KOPT-K1 (cell line): ENCODE measurements around the gene FNIP1.
"Not testable (repeated sequence)": the region's sequence is repeated elsewhere in the genome, so short reads cannot be mapped to it uniquely, and the experiment has no call there.

Experiments used
- H3K27ac ChIP-seq: fragments of 200-600 bp; sonication (generic); 2 replicates; pipeline ENCODE4 v1.5.1; 2016; ENCODE audit warnings: antibody characterized with exemption, mild to moderate bottlenecking, low read depth, low read length; ENCODE audit not compliant: poor library complexity, severe bottlenecking
- H3K36me3 ChIP-seq: fragments of 200-600 bp; sonication (generic); 2 replicates; pipeline ENCODE4 v1.5.1; 2017; ENCODE audit warnings: antibody characterized with exemption, mild to moderate bottlenecking, low read length, moderate library complexity; ENCODE audit not compliant: insufficient read depth
- H3K9me3 ChIP-seq: fragments of 200-600 bp; sonication (generic); 2 replicates; pipeline ENCODE4 v1.5.1; 2017; ENCODE audit warnings: antibody characterized with exemption, low read length, mild to moderate bottlenecking; ENCODE audit not compliant: insufficient read depth, poor library complexity, severe bottlenecking

Gene FNIP1

DNA sequence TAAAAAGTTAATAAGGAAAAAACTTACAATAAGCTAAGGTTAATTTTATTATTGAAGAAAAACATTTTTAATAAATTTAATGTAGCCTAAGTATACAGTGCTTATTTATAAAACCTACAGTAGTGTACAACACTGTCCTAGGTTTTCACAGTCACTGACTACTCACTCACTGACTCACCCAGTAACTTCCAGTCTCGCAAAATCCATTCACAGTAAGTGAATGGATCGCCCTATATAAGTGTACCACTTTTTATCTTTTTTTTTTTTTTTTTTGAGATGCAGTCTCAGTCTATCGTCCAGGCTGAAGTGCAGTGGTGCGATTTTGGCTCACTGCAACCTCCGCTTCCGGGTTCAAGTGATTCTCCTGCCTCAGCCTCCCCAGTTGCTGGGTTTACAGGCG lies 47.7 kb downstream of the FNIP1 start:
- Histone ChIP-seq H3K27ac (no peak overlapping the region), H3K36me3 (no peaks in the 10 kb centered on the region), H3K9me3 (no peaks in the 10 kb centered on the region)

DNA sequence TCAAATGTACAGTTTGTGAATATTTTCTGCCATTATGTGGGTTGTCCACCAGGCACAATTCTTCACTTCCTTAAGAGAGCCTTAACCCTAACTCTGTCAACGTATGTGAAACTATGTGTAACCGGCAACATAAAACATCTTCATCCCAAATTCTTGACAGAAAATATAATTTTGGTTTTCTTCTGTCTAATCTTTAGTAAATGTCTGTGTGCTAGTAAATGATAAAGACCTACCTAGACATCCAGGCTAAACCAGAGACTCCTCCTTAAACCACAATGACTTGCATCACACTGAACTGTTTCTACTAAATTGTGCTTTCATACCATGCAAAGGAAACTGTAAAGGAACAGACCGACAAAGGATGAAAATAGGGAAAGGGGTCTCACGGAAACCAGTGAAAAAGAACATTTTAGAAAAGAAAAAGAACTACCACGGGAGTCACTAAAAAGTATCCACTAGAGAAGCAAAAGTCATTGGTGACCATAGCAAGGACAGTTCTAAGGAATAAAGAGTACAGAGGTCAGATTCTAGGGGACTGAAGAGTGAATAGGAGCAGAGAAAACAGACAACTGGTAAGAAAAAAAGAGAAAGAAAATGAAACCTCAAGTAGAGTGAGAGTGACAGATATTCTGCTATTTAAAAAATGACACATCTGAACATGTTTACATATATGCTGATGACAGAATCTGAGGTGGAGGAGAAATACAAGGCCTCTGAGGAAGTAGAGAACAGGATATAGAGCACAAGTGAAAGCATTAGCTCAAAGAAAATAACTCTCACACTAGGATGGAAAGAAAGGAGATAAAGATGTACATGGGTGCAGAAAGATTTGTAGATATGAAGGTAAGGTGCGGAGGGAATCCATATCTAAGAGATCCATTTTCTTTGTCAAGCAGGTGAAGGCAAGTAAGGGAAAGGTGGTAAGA lies 49.4 kb downstream of the FNIP1 start:
- Histone ChIP-seq H3K36me3 (peaks cover 11% of the 10 kb centered on the region), H3K27ac (peak overlapping the region; percentile 59), H3K9me3 (no peaks in the 10 kb centered on the region)

DNA sequence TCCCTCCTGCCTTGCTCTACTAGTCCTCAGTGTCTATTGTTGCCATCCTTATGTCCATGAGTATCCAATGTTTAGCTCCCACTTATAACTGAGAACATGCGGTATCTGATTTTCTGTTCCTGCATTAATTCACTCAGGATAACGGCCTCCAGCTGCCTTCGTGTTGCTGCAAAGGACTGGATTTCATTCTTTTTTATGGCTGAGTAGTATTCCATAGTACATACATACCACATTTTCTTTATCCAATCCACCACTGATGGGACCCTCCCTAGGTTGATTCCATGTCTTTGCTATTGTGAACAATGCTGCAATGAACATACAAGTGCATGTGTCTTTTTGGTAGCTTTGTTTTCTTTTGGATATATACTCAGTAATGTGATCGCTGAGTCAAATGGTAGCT lies 50.4 kb downstream of the FNIP1 start:
- Histone ChIP-seq H3K27ac (peak overlapping the region; percentile 59), H3K36me3 (peaks cover 20% of the 10 kb centered on the region)

DNA sequence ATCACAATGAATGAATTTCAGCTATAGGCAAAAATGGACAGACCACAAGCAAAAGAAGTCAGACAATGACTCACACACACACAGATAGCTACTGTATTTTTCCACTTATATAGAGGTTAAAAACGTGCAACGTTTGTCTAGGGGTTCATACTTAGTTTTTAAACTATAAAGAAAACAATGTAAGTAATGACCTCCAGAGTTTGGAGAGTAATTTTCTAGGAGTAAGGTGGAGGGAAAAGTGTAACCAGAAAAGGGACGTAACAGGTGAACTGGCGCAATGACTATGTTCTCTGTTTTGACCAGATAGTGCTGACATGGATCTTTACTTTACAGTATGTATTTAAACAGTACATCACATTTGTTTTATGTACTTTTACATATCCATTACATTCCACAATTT lies 51.1 kb downstream of the FNIP1 start:
- Histone ChIP-seq H3K27ac (no peak overlapping the region), H3K9me3 (no peaks in the 10 kb centered on the region), H3K36me3 (peaks cover 27% of the 10 kb centered on the region)

More for the DNA sequence above, 50.4 kb downstream of the FNIP1 start:
- H3K9me3 ChIP-seq, result no peaks in the 10 kb centered on the region

DNA sequence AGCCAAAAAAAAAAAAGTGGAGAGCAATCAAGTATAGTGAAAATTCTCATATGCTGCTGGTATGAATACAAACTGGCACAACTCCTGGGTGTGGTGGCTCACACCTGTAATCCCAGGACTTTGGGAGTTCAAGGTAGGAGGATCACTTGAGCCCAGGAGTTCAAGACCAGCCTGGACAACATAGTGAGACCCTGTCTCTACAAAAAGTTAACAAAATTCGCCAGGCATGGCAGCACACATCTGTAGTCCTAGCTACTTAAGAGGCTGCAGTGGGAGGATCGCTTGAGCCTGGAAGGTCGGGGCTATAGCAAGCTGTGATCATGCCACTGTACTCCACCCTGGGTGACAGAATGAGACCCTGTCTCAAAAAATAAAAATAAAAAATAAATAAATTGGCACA lies 51.7 kb downstream of the FNIP1 start:
- H3K27ac ChIP-seq, result no peak overlapping the region
- H3K36me3 ChIP-seq, result peaks cover 32% of the 10 kb centered on the region
- H3K9me3 ChIP-seq, result no peaks in the 10 kb centered on the region

DNA sequence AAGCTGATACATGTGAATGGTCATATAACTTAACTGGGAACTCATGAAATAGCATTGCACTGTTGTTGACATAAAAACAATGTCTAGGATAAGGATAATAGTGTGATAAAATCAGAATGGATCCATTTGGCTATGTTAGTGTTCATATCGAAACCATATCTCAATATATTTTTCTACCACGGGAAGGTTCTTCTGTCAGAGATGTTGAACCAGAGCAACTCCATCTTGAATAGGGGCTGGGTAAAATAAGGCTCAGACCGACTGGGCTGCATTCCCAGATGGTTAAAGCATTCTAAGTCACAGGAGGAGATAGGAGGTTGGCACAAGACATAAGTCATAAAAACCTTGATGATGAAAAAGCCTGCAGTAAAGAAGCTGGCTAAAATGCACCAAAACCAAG lies 56.3 kb downstream of the FNIP1 start:
- peaks cover 62% of the 10 kb centered on the region for H3K36me3 ChIP-seq
- H3K9me3 ChIP-seq, result no peaks in the 10 kb centered on the region
- H3K27ac ChIP-seq, result no peak overlapping the region

DNA sequence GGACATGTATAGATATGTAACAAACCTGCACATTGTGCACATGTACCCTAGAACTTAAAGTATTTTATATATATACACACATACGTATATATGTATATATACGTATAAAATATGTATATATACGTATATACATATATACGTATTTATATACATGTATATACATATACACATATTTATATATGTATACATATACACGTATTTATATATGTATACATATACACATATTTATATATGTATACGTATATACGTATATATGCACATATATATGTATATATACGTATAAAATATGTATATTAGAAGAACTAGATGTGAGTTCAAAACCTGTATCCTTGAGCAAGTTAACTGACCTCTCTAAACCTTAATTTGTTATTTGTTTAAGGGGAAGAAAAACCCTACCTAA lies 61.4 kb downstream of the FNIP1 start:
- H3K36me3 ChIP-seq, result peaks cover 41% of the 10 kb centered on the region
- no peaks in the 10 kb centered on the region for H3K9me3 ChIP-seq
- no peak overlapping the region for H3K27ac ChIP-seq

DNA sequence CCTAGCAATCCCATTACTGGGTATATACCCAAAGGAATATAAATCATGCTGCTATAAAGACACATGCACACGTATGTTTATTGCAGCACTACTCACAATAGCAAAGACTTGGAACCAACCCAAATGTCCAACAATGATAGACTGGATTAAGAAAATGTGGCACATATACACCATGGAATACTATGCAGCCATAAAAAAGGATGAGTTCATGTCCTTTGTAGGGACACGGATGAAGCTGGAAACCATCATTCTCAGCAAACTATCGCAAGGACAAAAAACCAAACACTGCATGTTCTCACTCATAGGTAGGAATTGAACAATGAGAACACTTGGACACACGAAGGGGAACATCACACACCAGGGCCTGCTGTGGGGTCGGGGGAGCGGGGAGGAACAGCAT lies 61.9 kb downstream of the FNIP1 start:
- peaks cover 40% of the 10 kb centered on the region for H3K36me3 ChIP-seq

DNA sequence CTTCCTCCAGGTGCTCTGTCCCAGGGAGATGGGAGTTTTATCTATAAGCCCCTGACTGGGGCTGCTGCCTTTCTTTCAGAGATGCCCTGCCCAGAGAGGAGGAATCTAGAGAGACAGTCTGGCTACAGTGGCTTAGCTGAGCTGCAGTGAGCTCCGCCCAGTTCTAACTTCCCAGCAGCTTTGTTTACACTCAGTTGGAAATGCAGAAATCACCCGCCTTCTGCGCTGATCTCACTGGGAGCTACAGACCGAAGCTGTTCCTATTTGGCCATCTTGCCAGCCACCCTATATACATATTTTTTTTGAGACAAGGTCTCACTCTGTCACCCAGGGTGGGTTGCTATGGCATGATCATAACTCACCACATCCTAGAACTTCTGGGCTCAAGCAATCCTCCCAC lies 67.5 kb downstream of the FNIP1 start:
- H3K9me3 ChIP-seq, result peaks cover 35% of the 10 kb centered on the region
- H3K36me3 ChIP-seq, result peaks cover 41% of the 10 kb centered on the region; the same call in 1 of the 2 replicates
- H3K27ac ChIP-seq, result not testable (repeated sequence)

More for the DNA sequence above, 61.9 kb downstream of the FNIP1 start:
- H3K27ac ChIP-seq, H3K9me3 ChIP-seq: not testable (repeated sequence)

DNA sequence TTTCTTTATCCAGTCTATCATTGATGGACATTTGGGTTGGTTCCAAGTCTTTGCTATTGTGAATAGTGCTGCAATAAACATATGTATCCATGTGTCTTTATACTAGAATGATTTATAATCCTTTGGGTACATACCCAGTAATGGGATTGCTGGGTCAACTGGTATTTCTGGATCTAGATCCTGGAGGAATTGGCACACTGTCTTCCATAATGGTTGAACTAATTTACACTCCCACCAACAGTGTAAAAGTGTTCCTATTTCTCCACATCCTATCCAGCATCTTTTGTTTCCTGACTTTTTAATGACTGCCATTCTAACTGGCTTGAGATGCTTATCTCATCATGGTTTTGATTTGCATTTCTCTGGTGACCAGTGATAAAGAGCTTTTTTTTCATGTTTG lies 72.7 kb downstream of the FNIP1 start:
- H3K27ac ChIP-seq, result not testable (repeated sequence)
- H3K36me3 ChIP-seq, result peaks cover 35% of the 10 kb centered on the region
- peaks cover 40% of the 10 kb centered on the region for H3K9me3 ChIP-seq

DNA sequence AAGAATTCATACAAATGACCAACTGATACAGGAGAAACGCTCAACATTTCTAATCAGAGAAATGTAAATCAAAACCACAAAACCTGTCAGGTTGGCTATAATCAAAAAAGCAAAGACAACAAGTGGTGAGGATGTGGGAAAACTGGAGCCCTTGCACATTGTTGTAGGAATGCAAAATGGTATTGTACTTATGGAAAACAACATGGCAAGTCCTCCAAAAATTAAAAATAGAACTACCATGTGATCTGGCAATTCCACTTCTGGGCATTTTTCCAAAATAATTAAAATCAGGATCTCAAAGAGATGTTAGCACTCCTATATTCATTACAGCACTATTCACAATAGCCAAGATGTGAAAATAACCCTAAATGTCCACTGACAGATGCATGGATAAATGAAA lies 76.1 kb downstream of the FNIP1 start:
- Histone ChIP-seq H3K36me3 (peaks cover 30% of the 10 kb centered on the region), H3K9me3 (peaks cover 14% of the 10 kb centered on the region)

DNA sequence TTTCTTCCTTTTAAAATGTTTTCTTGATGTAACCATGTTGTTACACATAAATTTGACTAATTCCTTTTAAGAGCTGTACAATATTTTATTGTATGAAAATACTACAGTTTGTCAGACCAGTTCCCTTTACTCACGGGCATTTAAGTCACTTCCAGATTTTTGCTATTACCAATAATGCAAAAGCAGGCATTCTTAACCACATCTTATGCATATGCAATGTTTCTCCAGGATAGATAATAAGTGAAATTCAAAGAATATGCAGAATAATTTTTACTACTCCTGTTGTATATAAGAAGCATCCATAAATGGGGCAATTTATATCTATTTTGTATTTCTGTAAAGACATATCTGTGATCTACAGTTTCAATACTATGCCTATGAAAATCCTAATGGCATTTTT lies 77.3 kb downstream of the FNIP1 start:
- H3K27ac ChIP-seq, result no peak overlapping the region
- H3K36me3 ChIP-seq, result peaks cover 37% of the 10 kb centered on the region
- peaks cover 14% of the 10 kb centered on the region for H3K9me3 ChIP-seq

More for the DNA sequence above, 76.1 kb downstream of the FNIP1 start:
- no peak overlapping the region for H3K27ac ChIP-seq

DNA sequence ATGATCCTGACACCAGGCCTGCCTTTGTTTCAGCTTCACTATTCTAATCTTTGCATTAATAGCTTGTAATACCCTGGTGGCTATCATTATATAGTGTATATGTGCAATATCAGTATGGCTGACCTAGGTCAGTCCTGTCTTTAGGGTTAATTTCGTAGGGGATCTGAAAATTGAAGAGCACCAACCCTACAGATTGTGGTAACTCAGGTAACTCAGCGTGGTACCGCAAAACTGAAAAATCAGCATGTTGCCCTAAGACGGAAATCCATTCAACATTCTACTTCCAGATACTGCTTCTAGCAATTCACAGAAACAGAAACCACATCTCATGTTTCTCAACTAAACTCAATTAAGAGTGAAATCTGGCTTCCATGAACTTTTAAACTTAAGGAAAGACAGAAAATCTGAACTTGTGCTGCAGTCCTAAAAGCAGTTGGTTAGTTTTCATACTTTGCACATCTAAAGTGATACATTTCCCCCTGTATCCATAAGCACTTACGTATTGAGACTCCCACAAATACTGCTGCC lies 78.3 kb downstream of the FNIP1 start:
- peaks cover 48% of the 10 kb centered on the region for H3K36me3 ChIP-seq
- H3K9me3 ChIP-seq, result peaks cover 14% of the 10 kb centered on the region

DNA sequence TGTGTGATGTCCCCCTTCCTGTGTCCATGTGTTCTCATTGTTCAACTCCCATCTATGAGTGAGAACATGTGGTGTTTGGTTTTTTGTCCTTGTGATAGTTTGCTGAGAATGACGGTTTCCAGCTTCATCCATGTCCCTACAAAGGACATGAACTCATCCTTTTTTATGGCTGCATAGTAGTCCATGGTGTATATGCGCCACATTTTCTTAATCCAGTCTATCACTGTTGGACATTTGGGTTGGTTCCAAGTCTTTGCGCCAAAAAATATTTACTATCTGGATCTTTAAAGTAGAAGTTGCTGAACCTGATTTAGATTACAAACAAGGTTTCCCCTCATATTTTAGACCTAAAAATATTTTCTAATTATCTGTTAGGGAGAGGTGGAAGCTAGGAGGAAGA lies 79.7 kb downstream of the FNIP1 start:
- Histone ChIP-seq H3K9me3 (peaks cover 14% of the 10 kb centered on the region), H3K36me3 (peaks cover 55% of the 10 kb centered on the region)
- not testable (repeated sequence) for H3K27ac ChIP-seq

More for the DNA sequence above, 78.3 kb downstream of the FNIP1 start:
- H3K27ac ChIP-seq, result no peak overlapping the region

DNA sequence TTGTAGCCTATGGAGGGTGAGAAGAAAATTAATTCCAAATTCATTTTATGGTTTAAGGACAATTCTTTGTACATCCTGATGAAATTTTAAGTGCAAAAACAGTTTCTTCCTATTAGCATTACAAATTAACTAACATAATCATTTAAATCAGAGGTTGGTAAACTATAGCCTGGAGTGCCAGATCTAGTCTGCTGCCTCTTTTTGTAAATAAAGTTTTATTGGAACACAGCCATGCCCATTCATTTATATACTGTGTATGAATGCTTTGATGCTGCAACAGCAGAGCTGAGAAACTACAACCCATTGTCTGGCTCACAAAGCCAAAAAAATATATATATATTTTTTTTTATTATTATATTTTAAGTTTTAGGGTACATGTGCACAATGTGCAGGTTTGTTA lies 80.2 kb downstream of the FNIP1 start:
- H3K27ac ChIP-seq, result no peak overlapping the region
- peaks cover 14% of the 10 kb centered on the region for H3K9me3 ChIP-seq
- H3K36me3 ChIP-seq, result peaks cover 55% of the 10 kb centered on the region

DNA sequence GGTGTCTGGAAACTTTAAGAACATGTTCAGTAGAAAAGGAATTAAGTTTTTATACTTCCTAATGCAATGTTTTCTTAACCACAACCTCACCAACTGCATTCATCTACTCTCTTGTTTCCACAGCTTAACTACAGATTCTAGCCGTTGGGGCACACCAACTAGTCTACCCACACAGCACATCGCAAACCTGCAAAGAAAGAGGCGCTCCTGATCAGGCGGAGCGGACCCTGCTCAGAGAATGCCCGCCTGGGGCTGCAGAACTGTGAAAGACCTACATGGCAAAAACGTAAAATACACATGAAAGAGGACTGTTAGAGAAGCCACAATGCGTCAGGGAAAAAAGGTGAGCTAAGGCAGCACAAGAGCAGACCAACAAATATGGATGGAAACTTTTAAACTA lies 86.4 kb downstream of the FNIP1 start:
- H3K9me3 ChIP-seq, result no peaks in the 10 kb centered on the region
- no peak overlapping the region for H3K27ac ChIP-seq
- peaks cover 53% of the 10 kb centered on the region for H3K36me3 ChIP-seq
